NCI-H1105 treated with DMSO at 0.1 percent for 48 hours (cell line): Measurements from ENCODE around the gene ODF2.

Source experiments
- DNase-seq: peaks from one replicate; lab custom pipeline; 2025; lab: John Stamatoyannopoulos, UW

The ODF2 gene

DNA sequence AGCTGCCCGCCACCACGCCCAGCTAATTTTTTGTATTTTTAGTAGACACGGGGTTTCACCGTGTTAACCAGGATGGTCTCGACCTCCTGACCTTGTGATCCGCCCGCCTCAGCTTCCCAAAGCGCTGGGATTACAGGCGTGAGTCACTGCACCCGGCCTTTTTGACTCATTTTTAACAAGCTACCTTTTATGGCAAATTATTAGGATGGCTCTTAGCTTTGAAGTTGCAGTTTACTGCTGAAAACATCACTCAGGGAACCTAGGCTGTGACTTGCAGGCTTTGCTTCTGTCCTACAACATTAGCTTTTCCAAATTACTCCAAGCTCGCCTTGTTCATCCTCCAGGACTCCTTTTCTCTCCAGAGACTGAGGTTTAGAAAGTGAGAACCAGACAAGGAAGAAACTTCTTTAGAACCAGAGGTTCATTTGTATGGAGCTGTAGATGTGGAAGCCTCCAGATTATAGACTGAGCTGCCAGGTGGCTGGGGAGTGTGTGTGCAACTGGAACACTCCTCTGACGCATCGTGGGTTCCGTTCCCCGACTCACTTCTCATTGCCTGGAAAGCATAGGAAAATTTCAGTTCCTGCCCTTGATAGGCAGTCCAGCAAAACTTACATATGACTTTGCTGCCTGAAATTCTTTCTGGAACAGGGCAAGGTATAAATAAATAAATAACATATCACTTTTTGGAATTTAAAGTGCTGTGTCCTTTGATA is 72.8 kb downstream of the ODF2 start:
- DNase-seq = no peak

GRCh38 chr9:128529191-128529590 is 73.4 kb downstream of the ODF2 start:
- DNase-seq = no peak

- DNase-seq = no peak
Measured at GRCh38 chr9:128532581-128532980, 76.8 kb downstream of the ODF2 start.

DNA sequence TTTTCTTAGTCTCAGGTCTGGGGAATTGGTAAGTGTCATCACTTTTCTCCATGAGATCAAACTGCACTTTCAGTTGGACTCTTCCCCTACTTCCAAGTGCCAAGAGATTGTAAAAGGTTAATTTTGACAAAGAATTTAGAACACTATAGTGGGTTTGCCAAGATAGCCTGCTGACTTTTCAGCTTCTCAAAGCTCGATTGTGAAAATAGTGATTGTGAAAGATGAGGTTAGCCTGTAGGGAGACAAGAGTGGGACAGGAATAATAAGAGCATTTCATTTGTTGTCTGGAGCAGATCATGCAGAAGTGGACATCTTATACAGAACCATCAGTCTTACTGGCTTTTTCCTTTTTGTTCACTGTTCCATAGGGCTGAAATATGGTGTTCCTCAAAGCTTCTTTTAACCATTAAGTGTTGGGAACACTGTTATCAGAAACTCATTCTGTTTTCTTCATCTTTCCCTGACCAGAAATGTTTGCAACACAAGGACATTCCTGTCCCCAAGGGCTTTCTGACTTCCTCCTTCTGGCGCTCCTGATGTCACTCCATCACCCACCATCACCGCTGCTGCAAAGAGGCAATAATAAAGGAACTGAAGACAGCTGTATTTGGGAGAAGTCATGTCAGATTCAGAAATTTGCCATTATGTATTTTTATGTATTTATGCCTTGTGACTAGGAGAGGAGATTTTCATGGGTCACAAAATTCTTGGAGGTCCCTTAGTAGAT is 85.0 kb downstream of the ODF2 start:
- no peak for DNase-seq

DNA sequence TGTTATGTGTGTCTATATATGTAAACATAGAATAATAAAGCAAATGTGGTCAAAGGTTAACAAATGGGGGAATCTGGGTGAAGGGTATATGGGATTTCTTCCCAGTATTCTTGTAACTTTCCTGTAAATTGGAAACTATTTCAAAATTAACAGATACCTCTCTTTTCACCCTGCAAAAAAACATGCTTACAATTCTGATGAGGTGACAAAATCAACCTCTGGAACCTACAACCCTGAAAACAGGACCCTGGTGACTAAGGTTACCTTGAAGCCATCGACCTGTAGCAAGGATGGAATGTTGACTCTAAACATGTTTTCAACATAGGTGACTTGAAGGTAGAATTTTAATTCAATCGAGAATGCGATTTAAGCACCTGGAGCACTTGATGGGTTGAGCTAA is 90.7 kb downstream of the ODF2 start:
- DNase-seq = no peak

- no peak for DNase-seq
Measured at GRCh38 chr9:128548876-128549275, 93.1 kb downstream of the ODF2 start.

GRCh38 chr9:128550226-128550625 is 94.4 kb downstream of the ODF2 start:
- DNase-seq = no peak
